GM19239 (cell line): ENCODE data around the gene FPR1.

ENCODE experiments used
- DNase-seq: peaks from one replicate; pipeline ENCODE4 v3.0.0; 2011; ENCODE audit warnings: low spot score; ENCODE audit not compliant: insufficient read length
- FAIRE-seq: peaks from 2 replicates; lab custom pipeline; 2011; peaks lifted over from hg19 to GRCh38; lab: Jason Lieb, UNC

FPR1 gene

DNA sequence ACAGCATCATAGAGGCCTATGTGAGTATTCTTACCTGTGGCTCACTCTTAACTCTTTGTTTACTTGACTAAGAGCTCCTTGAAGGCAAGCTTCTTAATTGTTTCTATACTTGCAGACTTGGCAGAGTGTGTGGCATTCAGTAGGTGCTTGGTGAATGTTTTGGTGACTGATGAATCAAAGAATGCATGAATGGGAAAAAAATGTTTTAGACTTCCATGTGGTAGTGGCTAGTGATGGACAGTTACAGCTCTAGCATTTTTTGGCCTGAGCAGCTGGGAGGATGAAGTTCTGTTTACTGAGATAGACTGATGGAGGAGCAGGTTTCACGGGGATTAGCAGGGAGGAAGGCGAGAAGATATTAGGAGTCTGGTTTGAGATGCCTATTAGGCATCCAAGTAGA, 41.5 kb downstream of the FPR1 start:
- FAIRE-seq = no peak
- DNase-seq = no peak

DNA sequence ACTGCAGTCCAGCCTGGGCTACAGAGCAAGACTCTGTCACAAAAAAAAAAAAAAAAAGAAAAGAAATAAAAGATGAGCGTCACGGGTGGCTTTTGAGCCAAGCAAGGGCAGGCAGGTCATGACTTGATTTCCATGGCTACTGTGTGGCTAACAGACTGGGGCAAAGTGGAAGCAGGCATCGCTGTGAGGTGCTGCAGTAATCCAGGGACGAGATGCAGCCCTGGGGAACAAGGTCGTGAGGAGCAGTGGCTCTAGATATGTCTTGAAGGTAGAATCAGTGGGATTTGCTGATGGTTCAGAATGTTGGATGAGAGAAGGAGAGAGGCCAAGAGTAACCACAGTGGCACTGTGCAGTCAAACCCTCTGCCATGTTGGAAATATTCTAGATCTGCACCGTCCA, 42.1 kb downstream of the FPR1 start:
- FAIRE-seq (no peak), DNase-seq (no peak)

DNA sequence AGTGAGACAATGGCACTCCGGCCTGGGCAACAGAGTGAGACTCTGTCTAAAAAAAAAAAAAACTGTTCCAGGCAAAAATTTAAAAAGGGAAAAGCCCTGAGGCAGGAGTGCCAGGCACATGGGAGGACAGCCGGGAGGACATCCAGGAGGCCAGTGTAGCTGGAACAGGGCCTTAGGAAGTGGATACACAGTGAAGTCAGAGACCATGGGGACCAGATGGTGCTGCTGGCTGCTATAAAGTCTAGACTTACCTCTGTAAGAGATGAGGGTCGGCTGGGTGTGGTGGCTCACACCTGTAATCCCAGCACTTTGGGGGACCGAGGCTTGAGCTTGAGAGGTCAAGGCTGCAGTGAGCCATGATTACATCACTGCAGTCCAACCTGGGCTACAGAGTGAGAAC, 42.9 kb downstream of the FPR1 start:
- FAIRE-seq = no peak
- no peak for DNase-seq

DNA sequence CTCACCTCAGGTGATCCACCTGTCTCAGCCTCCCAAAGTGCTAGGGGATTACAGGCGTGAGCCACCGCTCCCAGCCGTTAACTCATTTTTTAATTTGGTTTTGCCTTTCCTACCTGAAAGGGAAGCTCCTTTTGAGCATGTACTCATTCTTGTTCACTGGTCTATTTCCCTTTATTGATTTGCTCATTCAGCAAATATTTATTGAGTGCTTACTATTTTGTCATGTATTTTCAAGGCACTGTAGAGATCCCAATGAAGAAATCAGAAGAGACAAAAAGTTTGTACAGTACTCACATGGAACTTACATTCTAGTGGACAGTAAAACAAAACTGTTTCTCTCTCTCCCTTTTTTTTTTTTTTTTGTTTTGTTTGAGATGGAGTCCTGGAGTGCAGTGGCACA, 44.8 kb downstream of the FPR1 start:
- FAIRE-seq = no peak
- DNase-seq = no peak

DNA sequence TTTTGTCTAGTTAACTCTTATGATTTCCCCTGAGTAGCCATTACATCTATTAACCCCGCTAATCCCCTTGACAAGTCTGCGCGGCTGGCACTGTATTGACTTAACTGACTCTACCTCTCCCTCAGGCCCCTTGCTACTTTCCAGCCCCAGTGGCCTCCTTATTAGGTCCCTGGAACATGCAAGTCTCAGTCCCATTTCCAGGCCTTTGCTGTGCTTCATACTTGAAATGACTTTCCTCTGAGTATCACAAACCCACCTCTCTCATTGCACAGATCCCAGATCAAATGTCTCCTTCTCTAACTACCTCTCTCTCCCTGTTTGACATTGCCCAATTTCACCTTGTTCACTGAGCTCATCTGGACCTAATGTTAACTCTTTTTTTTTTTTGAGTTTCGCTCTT, 45.4 kb downstream of the FPR1 start:
- DNase-seq (no peak), FAIRE-seq (no peak)

DNA sequence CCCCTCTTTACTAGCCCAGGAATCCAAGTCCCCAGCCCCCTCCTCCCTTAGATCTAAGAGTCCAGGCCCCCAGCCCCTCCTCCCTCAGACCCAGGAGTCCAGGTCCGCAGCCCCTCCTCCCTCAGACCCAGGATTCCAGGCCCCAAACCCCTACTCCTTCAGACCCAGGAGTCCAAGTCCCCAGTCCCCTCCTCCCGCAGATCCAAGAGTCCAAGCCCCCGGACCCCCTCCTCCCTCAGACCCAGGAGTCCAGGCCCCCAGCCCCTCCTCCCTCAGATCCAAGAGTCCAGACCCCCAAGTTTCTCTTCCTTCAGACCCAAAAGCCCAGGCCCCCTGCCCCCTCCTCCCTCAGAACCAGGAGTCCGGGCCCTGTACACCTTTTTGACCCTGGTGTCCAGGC, 47.1 kb downstream of the FPR1 start:
- FAIRE-seq (no peak), DNase-seq (no peak)

DNA sequence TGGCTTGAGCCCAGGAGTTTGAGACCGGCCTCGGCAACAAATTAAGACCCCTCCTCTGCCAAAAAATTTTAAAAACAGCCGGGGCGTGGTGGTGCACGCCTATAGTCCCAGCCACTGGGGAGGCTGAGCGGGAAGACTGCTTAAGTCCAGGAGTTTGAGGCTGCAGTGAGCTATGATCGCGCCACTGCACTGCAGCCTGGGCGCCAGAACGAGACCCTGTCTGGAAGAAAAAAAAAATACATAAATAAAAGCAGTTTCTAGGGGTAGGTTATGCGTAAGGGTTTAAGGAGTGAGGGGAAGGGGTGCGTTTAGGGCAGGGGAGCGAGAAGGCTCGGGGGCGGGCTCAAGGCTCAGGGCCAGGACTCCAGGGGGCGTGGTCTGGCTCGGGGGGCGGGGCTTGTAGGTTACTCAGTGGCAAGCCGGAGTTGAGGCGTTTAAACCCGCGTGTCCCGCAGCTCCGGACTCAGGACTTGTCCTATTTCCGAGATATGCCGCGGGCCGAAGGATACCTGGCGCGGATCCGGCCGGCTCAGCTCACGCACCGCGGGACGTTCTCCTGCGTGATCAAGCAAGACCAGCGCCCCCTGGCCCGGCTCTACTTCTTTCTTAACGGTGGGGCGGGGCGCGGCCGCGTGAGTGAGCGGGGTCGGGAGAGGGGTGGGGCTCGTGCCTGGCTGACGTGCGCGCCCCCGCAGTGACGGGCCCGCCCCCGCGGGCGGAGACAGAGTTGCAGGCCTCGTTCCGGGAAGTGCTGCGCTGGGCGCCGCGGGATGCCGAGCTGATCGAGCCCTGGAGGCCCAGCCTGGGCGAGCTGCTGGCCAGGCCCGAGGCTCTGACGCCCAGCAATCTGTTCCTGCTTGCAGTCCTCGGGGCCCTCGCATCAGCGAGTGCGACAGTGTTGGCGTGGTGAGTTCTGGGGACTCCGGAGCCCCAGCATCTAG, 47.8 kb downstream of the FPR1 start:
- DNase-seq (peak; percentile 96), FAIRE-seq (peak; percentile 79)

DNA sequence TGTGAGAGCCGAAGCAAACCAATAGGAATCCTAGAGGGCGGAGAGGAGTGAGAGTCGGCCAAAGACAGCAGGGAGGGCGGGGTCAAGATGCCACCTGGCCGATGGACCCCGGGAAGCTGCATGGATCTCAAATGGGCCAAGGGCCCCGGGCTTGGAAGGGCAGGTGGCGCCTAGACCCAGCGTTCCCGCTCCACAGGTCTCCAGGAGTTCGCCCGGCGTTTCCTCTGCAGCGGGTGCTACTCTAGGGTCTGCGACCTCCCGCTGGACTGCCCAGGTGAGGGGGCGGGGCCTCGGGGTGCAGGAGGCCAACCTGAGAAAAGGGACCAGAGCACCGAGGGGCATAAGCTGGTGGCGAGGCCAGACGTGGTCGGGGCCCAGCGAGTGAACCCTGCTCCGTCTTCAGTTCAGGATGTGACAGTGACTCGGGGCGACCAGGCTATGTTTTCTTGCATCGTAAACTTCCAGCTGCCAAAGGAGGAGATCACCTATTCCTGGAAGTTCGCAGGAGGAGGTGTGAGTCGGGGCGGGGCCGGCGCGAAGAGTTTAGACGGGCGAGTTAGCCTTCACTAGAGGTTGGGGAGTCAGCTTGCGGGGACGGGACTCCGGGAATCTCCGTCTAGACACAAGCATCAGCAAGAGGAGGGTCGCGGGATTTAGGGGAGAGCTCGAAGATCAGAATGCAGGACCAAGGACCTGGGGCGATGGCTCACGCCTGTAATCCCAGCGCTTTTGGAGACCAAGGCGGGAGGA, 48.7 kb downstream of the FPR1 start:
- FAIRE-seq = no peak
- DNase-seq = no peak

DNA sequence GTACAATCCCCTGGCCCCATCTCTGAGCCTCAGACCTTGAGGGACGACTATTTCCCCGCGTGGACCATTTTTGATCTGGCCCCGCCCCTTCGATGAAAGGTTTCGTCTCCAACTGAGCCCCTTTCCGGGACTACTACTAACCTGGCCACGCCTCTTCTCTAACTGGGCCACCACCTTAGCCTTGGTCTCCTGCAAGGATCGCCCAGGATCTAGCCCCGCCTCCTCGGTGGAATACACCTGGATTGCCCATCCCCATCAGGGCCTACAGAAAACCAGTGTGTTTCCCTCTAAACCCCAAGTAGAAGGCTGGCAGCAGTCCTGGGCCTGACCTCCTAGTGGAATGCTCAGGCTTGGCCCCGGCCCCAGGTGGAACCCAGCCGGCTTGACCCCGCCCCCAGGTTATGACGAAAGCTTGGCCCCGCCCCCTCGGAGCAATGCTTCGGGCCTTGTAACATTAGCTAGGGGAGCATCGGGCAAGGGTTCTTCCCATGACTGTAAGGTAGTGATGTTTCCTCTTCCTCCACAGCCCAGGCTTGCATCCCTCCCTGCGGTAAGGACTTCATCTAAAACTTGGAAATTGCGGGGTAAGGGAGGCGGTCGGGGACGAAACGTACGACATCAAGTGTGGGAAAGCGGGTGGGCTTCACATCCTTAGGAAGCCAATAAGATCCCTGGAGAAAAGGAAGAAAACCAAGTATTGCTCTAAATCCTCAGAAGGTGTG, 49.4 kb downstream of the FPR1 start:
- DNase-seq = no peak
- FAIRE-seq = no peak

DNA sequence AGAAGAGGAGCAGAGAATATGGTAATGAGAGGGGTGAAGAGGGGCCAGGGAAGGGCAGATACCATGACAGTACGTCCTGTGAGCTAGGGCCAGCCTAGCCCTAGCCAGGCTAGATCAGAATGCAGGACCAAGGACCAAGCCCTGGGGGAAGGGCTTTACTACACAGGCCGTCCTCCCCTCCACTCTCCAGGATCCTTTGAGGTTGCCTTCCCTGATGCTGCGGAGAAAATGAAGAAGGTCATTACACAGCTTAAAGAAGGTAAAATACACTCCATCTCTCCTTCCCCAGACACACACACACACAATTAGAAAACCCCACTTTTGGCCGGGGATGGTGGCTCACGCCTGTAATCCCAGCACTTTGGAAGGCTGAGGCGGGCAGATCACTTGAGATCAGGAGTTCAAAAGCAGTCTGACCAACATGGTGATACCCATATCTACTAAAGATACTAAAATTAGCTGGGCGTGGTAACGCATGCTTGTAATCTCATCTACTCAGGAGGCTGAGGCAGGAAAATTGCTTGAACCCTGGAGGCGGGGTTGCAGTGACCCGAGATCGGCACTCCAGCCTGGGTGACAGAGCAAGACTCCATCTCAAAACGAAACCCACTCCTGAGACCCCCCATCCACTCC, 50.1 kb downstream of the FPR1 start:
- DNase-seq = no peak
- FAIRE-seq = no peak

DNA sequence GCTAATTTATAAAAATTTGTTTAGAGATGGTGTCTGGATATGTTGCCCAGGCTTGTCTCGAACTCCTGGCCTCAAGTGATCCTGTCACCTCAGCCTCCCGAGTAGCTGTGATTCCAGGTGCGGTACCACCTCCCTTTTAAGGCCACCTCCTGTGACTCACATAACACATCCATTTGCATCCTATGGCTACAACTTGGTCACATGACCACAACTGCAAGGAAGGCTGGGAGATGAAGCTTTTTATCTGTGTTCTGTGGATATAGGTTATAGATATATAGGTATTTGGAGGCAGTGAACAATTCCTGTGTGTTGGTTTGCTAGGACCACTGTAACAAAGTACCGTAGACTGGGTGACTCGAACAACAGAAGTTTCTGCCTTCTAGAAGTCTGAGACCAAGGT, 52.5 kb downstream of the FPR1 start:
- FAIRE-seq = no peak

DNA sequence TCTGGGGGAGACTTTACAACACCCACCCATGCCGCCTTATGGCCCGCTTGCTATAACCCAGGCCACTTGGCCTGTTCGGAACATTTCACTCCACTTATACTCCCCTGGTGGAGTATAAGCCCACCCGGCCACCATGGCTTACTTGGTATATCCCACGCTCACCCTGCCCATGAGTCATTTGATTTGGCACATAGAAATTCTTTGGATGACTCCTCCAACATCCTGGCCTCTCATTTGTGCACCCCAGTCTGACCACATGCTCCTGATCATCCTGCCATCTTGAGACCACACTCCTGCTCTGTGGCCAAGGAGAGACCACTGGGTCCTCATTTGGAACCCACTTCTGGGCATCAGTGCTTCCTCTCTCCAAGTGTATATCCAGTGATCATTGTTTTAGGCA, 53.4 kb downstream of the FPR1 start:
- FAIRE-seq (no peak), DNase-seq (no peak)

More for the DNA sequence above, 52.5 kb downstream of the FPR1 start:
- DNase-seq = no peak

DNA sequence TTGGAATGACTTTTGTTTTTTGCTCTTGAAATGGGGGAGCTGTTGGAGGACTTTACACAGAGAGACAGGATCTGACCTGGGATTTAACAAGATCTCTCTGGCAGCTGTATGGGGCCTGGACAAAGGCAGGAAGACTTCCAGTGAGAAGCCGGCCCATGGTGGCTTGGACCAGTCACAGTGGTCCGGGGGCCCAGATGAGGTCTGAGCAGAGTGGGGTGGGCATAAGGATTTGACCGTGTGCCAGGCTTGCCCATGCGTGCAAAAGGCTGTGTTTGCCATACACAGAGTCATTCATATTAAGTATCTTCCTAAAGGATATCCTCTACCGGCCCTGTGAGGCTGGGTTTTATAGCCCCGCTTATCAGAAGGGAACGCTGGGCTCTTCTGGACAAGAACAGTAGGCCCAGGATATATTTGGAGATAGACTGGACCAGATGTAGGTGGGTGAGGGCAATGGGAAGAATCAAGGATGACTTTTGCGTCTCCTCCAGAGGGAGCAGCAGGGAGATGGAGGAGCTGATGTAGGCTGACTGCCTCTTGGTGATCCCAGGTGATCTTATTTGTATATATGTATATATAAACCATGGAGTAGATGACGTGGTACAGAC, 54.4 kb downstream of the FPR1 start:
- FAIRE-seq = no peak
- no peak for DNase-seq

DNA sequence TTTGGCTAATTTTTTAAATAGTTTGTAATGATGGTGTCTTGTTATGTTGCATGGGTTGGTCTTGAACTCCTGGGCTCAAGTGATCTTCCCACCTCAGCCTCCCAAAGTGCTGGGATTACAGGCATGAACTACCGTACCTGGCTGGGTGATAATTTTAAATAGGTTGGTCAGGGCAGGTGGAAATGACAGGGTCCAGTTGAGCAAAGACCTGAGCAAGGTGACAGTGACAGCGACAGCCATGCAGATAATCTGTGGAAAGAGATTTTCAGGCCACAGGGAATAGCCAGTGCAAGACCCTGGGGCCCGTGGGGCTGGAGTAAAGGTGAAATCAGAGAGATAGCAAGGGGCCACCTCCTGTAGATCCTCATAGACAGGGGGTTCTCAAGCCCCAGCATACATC, 55.1 kb downstream of the FPR1 start:
- DNase-seq (no peak), FAIRE-seq (no peak)
